Stomach (tissue), 9 donors: ENCODE measurements around the gene SND1. TPM values are rescaled to one million over a fixed set of nuclear protein-coding genes. Genes with fewer than 3 reads are reported as not detected.
A peak's percentile ranks its signal among the peaks of the same experiment; 100 is the strongest.

Experiments
- DNase-seq, 2 donors: peaks; one replicate each; pipeline versions ENCODE4 v3.0.0 to v3.0.0-alpha.2; 2013 to 2019
- H3K27ac ChIP-seq, 5 donors: fragments of 200-600 bp in 4 of 5; sonication (generic) in 4 of 5; one replicate each; pipeline ENCODE4 v1.5.1; 2013 to 2019; ENCODE audit warnings: mild to moderate bottlenecking in 1 of 5, moderate library complexity in 1 of 5
- H3K27me3 ChIP-seq, 3 donors: fragments of 200-600 bp; sonication (generic); one replicate each; pipeline ENCODE4 v1.5.1; 2017 to 2019; ENCODE audit warnings: mixed run types in 1 of 3
- H3K36me3 ChIP-seq, 4 donors: fragments of 200-600 bp; sonication (generic); 1 replicate in 3 of 4; 2 replicates in 1 of 4; pipeline ENCODE4 v1.5.1; 2016 to 2019
- H3K4me1 ChIP-seq, 4 donors: fragments of 200-600 bp; sonication (generic); one replicate each; pipeline ENCODE4 v1.5.1; 2016 to 2019
- H3K4me3 ChIP-seq, 4 donors: fragments of 200-600 bp; sonication (generic) in 3 of 4; one replicate each; pipeline ENCODE4 v1.5.1; 2016 to 2019; ENCODE audit warnings: mild to moderate bottlenecking in 1 of 4
- H3K9me3 ChIP-seq, 4 donors: fragments of 200-600 bp; sonication (generic); one replicate each; pipeline ENCODE4 v1.5.1; 2016 to 2019
- CTCF ChIP-seq, 7 experiments: fragments of 450-650 bp in 4 of 7; fragments of 200-600 bp in 3 of 7; sonication (generic) in 3 of 7; IDR thresholded peaks; one replicate each; pipeline ENCODE4 v1.5.1; 2016 to 2019; ENCODE audit warnings: antibody characterized with exemption in 7 of 7, control low read depth in 2 of 7, mild to moderate bottlenecking in 1 of 7
- EP300 ChIP-seq: sonication (generic); formaldehyde crosslinking; IDR thresholded peaks from one replicate; pipeline ENCODE4 v1.6.1; 2017; ENCODE audit warnings: antibody characterized with exemption
- POLR2A ChIP-seq, 4 donors: fragments of 450-650 bp; IDR thresholded peaks; one replicate each; pipeline ENCODE4 v1.6.1; 2016; ENCODE audit warnings: antibody characterized with exemption in 4 of 4, control low read depth in 2 of 4, mild to moderate bottlenecking in 1 of 4, moderate library complexity in 1 of 4
- POLR2AphosphoS5 ChIP-seq, 3 donors: sonication (generic); formaldehyde crosslinking; IDR thresholded peaks; one replicate each; pipeline ENCODE4 v1.6.1; 2016; ENCODE audit warnings: antibody characterized with exemption in 3 of 3
- WGBS, 5 donors: extraction: QIAGEN DNeasy Blood & Tissue Kit in 3 of 5; methylation state at CpG; one replicate each; pipeline versions ENCODE4 v1.1.5 to v1.1.7; 2013 to 2018; 5-methylcytosine and 5-hydroxymethylcytosine counted together
- intact Hi-C: fragments of 100-400 bp; cut with DNase I; formaldehyde crosslinking; loops from one replicate; pipeline ENCODE4 v1.15.1; 2023; ENCODE audit warnings: low total_unique reads
- polyA plus RNA-seq, 3 donors: library from polyadenylated mRNA; stranded (reverse); fragments of 200-250 nt; gene quantifications; one replicate each; pipeline ENCODE4 v1.2.3, GENCODE V29; 2013
- total RNA-seq, 5 donors: library from RNA; depleted of rRNA; stranded (reverse); fragments of >200 nt; gene quantifications; one replicate each; pipeline versions ENCODE4 v1.1.0 to v1.2.3, GENCODE V29; 2014 to 2016
- donor health status: healthy with polysubstance abuse.
- donor health status: Bipolar disorder and iron deficiency.
- donor health status: healthy.

SND1 gene
- total and polyA plus RNA-seq, 8 donors = 63.3 to 799 (median 126) TPM

DNA sequence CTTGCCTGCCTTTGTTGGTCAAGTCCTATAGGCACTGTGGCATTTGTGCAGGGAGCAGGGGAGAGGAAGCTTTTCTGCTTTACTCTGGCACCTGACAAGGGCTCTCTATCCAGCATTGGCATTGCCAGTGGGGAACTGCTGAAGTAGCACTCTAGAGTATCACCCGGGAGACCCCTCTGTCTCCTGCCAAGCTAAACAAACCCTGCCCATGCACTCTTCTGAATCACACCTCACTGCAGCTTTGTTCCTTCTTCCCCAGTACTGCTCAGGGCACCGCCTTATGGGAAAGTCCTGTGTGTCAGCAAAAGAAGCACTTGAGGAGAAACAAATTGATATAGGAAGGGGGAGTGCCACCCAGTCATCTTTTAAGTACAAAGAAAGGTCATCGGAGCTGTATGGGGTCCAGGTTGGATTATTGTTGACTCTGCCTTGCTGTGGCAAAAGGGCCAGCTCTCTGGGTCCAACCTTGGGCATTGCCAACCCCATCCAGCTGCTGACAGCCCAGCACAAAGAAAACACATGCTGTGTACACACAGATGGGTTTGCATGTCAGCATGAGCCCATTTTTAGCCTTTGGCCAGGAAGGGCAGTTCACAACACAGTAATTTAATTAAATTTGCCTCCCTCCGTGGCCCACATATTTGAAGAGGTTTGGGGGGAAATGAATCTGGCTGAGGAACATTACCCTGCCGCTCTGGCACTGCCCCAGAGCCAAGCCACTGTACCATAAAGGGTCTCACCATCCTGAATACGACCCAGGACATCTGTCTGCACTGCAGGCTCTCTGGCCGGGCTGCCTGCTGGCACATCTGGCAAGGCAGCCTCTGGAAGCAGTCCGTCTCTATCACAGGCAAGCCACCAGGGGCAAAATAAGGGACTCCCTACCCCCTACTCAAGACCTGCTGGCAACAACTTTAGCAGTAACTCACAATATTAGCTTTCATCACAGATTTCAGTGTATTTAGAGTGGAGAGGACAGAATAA lies 366.2 kb downstream of the SND1 start:
- Histone ChIP-seq H3K4me3 (no peak overlapping the region), H3K36me3 (peaks cover 6 to 34% (median 14%) of the 10 kb centered on the region in 4 donors), H3K27ac (peak overlapping the region; percentile 18 to 70 (median 28)), H3K9me3 (no peaks in the 10 kb centered on the region), H3K4me1 (peaks cover 17 to 44% (median 21%) of the 10 kb centered on the region in 4 donors), H3K27me3 (no peaks in the 10 kb centered on the region)
- 61 to 71% (median 65%) methylated on average over 7 to 8 of the region's 8 CpGs for WGBS, 5 donors
- TF ChIP-seq EP300 (no peak), POLR2AphosphoS5 (IDR thresholded peaks at IDR 0.05) (peak in 1 of 3 donors; percentile 61), CTCF (IDR thresholded peaks at IDR 0.05) (no peak), POLR2A (IDR thresholded peaks at IDR 0.05) (no peak)
- intact Hi-C loops = no loop called here
- peak; percentile 42 to 64 for DNase-seq

- H3K27ac ChIP-seq = no peak overlapping the region
- no peaks in the 10 kb centered on the region for H3K27me3 ChIP-seq
- no peak for TF ChIP-seq POLR2A (IDR thresholded peaks at IDR 0.05)
- peaks cover 17 to 48% (median 21%) of the 10 kb centered on the region in 4 donors for H3K4me1 ChIP-seq
- peaks cover 6 to 33% (median 13%) of the 10 kb centered on the region in 4 donors for H3K36me3 ChIP-seq
- no peak for DNase-seq
- no peaks in the 10 kb centered on the region for H3K9me3 ChIP-seq
- 87 to 95% (median 92%) methylated on average over 3 of the region's 3 CpGs for WGBS, 5 donors
- intact Hi-C loops = no loop called here
- H3K4me3 ChIP-seq = no peak overlapping the region
Measured at GRCh38 chr7:128019288-128019687, 367.3 kb downstream of the SND1 start.

GRCh38 chr7:128020159-128020558 lies 368.2 kb downstream of the SND1 start:
- Histone ChIP-seq H3K27ac (no peak overlapping the region), H3K4me1 (peaks cover 17 to 48% (median 21%) of the 10 kb centered on the region in 4 donors), H3K27me3 (no peaks in the 10 kb centered on the region), H3K9me3 (no peaks in the 10 kb centered on the region), H3K36me3 (peaks cover 6 to 30% (median 12%) of the 10 kb centered on the region in 4 donors), H3K4me3 (no peak overlapping the region)
- TF ChIP-seq POLR2AphosphoS5 (IDR thresholded peaks at IDR 0.05) (no peak), CTCF (IDR thresholded peaks at IDR 0.05) (no peak), POLR2A (IDR thresholded peaks at IDR 0.05) (no peak), EP300 (no peak)
- no peak for DNase-seq
- WGBS, 5 donors = 89 to 94% (median 90%) methylated on average over 6 of the region's 6 CpGs
- intact Hi-C loops = no loop called here

- 85 to 96% (median 89%) methylated on average over 2 of the region's 2 CpGs for WGBS, 5 donors
- H3K9me3 ChIP-seq = no peaks in the 10 kb centered on the region
- H3K4me1 ChIP-seq = peaks cover 19 to 60% (median 26%) of the 10 kb centered on the region in 4 donors
- no peak overlapping the region for H3K27ac ChIP-seq
- peaks cover 6 to 29% (median 12%) of the 10 kb centered on the region in 4 donors for H3K36me3 ChIP-seq
- H3K4me3 ChIP-seq = no peak overlapping the region
- intact Hi-C loops = no loop called here
- TF ChIP-seq POLR2A (IDR thresholded peaks at IDR 0.05) = no peak
- no peak for TF ChIP-seq POLR2AphosphoS5 (IDR thresholded peaks at IDR 0.05)
- TF ChIP-seq EP300 = no peak
- TF ChIP-seq CTCF (IDR thresholded peaks at IDR 0.05) = no peak
- no peak for DNase-seq
- no peaks in the 10 kb centered on the region for H3K27me3 ChIP-seq
Measured at GRCh38 chr7:128021366-128021765, 369.4 kb downstream of the SND1 start.
